Measurements from ENCODE around the gene RRP15. TPM values are rescaled to one million over a fixed set of nuclear protein-coding genes. Genes with fewer than 3 reads are reported as not detected.

RRP15 gene
- total RNA-seq, 1 experiment from 2014 or later: 38.4 TPM

DNA sequence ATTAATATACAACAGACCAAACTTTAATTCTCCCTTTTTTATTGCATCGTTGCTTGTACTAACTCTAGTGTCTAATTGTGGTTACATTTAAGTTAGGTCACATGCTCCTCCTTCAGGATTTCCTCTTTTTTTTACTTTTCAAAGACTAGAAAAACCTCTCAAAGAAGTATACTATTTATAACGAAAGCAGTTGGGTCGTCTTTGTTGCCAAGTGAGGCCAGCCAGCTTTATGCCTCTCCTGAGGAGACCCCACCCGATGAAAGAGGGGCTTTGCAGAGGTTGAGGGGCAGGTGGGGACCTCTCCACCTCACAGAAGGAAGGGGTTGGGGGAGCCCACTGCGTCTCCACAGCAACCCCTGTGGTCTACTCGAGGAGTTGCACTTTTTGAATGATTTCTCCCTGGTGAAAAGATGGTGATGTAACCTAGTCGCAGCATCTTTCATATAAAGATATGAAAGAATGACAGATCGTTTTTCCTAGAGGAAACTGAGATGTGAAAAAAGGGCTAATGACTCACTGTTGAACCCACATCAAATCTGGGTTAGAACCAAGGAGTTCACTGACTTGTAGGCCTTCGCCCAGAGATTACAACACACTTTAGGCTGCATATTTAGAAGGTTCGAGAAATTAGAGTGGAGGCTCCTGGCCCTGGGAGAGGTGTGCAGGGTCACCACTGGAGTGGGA lies 66.4 kb downstream of the RRP15 start:
- TF ChIP-seq, protein P1, sequence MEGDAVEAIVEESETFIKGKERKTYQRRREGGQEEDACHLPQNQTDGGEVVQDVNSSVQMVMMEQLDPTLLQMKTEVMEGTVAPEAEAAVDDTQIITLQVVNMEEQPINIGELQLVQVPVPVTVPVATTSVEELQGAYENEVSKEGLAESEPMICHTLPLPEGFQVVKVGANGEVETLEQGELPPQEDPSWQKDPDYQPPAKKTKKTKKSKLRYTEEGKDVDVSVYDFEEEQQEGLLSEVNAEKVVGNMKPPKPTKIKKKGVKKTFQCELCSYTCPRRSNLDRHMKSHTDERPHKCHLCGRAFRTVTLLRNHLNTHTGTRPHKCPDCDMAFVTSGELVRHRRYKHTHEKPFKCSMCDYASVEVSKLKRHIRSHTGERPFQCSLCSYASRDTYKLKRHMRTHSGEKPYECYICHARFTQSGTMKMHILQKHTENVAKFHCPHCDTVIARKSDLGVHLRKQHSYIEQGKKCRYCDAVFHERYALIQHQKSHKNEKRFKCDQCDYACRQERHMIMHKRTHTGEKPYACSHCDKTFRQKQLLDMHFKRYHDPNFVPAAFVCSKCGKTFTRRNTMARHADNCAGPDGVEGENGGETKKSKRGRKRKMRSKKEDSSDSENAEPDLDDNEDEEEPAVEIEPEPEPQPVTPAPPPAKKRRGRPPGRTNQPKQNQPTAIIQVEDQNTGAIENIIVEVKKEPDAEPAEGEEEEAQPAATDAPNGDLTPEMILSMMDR (conservative IDR thresholded peaks at IDR 0.05; ENCODE audit: low read depth, low read length): peak; percentile 64
- no peak for TF ChIP-seq EZH2 (IDR thresholded peaks at IDR 0.05; ENCODE audit: borderline replicate concordance, low read depth, low read length, poor library complexity, severe bottlenecking)
- H3K4me3 ChIP-seq (ENCODE audit: low read depth, low read length, poor library complexity, severe bottlenecking): peak overlapping the region; percentile 37
- H3K36me3 ChIP-seq (ENCODE audit: insufficient read depth, low read length, poor library complexity, severe bottlenecking): no peaks in the 10 kb centered on the region
- peaks cover 2% of the 10 kb centered on the region for H3K27me3 ChIP-seq (replicated peaks; ENCODE audit: insufficient read depth, low read depth, low read length, poor library complexity)
- H3K27ac ChIP-seq (ENCODE audit: low read depth, low read length, poor library complexity, severe bottlenecking): peak overlapping the region; percentile 8
- no TSS peak for BruUV-seq (replicated peaks)
- CTCF ChIA-PET: no interaction called here
- intact Hi-C loops (cut with micrococcal nuclease; ENCODE audit: unreplicated experiment): no loop called here
- no peaks in the 10 kb centered on the region for H3K9me3 ChIP-seq (ENCODE audit: low read depth, low read length, poor library complexity, severe bottlenecking)
- DNase-seq (ENCODE audit: low spot score): peak; percentile 63
- peaks cover 31% of the 10 kb centered on the region for H3K4me1 ChIP-seq (ENCODE audit: insufficient read depth, low read length, poor library complexity, severe bottlenecking)
- POLR2A ChIA-PET (ENCODE audit: low non-redundant PET): no interaction called here

DNA sequence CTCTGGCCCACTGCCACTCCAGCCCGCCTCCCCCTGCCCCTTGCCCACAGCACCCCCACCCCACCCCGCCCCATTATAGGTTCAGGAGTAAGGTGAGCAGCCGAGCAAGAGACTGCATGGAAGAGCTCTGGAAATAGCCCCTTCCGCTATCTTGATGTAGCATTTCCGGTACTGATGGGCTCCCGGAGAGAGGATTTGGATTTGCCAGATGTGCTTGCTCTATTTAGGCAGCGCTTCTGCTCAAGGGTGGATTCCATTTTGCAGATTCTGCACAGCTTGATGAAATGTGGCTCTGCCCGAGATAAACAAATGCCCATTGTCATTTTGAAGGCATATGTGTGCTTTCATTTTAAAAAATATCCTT lies 67.0 kb downstream of the RRP15 start:
- ChIA-PET POLR2A (ENCODE audit: low non-redundant PET) (no interaction called here), CTCF (no interaction called here)
- DNase-seq (ENCODE audit: low spot score): peak; percentile 18
- peaks cover 30% of the 10 kb centered on the region for H3K4me1 ChIP-seq (ENCODE audit: insufficient read depth, low read length, poor library complexity, severe bottlenecking)
- intact Hi-C loops (cut with micrococcal nuclease; ENCODE audit: unreplicated experiment): no loop called here
- no TSS peak for BruUV-seq (replicated peaks)
- H3K36me3 ChIP-seq (ENCODE audit: insufficient read depth, low read length, poor library complexity, severe bottlenecking): no peaks in the 10 kb centered on the region
- no peak overlapping the region for H3K4me3 ChIP-seq (ENCODE audit: low read depth, low read length, poor library complexity, severe bottlenecking)
- no peaks in the 10 kb centered on the region for H3K27me3 ChIP-seq (replicated peaks; ENCODE audit: insufficient read depth, low read depth, low read length, poor library complexity)
- no peak overlapping the region for H3K27ac ChIP-seq (ENCODE audit: low read depth, low read length, poor library complexity, severe bottlenecking)
- H3K9me3 ChIP-seq (ENCODE audit: low read depth, low read length, poor library complexity, severe bottlenecking): no peaks in the 10 kb centered on the region
- TF ChIP-seq, protein P1 (conservative IDR thresholded peaks at IDR 0.05; ENCODE audit: low read depth, low read length): no peak
- TF ChIP-seq EZH2 (IDR thresholded peaks at IDR 0.05; ENCODE audit: borderline replicate concordance, low read depth, low read length, poor library complexity, severe bottlenecking): no peak

DNA sequence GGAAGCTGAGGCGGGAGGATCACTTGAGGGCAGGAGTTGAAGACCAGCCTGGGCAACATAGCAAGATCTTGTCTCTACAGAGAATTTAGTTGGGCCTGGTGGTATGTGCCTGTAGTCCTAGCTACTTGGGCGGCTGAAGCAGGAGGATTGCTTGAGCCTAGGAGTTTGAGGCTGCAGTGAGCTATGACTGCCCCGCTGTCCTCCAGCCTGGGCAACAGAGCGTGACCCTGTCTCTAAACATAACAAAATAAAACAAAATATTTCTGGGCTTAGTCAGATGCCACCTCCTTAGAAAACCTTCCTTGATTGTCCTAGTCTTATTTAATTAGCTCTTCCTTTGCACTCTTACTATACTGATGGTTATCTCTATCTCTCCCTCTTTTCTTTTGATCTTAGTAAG lies 68.6 kb downstream of the RRP15 start:
- intact Hi-C loops (cut with micrococcal nuclease; ENCODE audit: unreplicated experiment): no loop called here
- DNase-seq (ENCODE audit: low spot score): no peak
- Histone ChIP-seq H3K4me1 (ENCODE audit: insufficient read depth, low read length, poor library complexity, severe bottlenecking) (peaks cover 14% of the 10 kb centered on the region), H3K9me3 (ENCODE audit: low read depth, low read length, poor library complexity, severe bottlenecking) (no peaks in the 10 kb centered on the region), H3K27me3 (replicated peaks; ENCODE audit: insufficient read depth, low read depth, low read length, poor library complexity) (no peaks in the 10 kb centered on the region), H3K4me3 (ENCODE audit: low read depth, low read length, poor library complexity, severe bottlenecking) (no peak overlapping the region), H3K36me3 (ENCODE audit: insufficient read depth, low read length, poor library complexity, severe bottlenecking) (no peaks in the 10 kb centered on the region), H3K27ac (ENCODE audit: low read depth, low read length, poor library complexity, severe bottlenecking) (no peak overlapping the region)
- TF ChIP-seq, protein P1 (conservative IDR thresholded peaks at IDR 0.05; ENCODE audit: low read depth, low read length): no peak
- no peak for TF ChIP-seq EZH2 (IDR thresholded peaks at IDR 0.05; ENCODE audit: borderline replicate concordance, low read depth, low read length, poor library complexity, severe bottlenecking)
- CTCF ChIA-PET: no interaction called here
- BruUV-seq (replicated peaks): no TSS peak
- POLR2A ChIA-PET (ENCODE audit: low non-redundant PET): no interaction called here

All from A673 (cell line).